Gastroesophageal sphincter (tissue), 4 donors: ENCODE data around the gene CDKN1B. TPM values are rescaled to one million over a fixed set of nuclear protein-coding genes. Genes with fewer than 3 reads are reported as not detected.

ENCODE experiments used
- ATAC-seq: fragments of 150-250 bp; one replicate; pipeline ENCODE4 v1.9.1; 2016; ENCODE audit warnings: mild to moderate bottlenecking, moderate library complexity
- H3K27ac ChIP-seq, 4 donors: fragments of 200-600 bp; sonication (generic) in 3 of 4; 1 replicate in 3 of 4; 2 replicates in 1 of 4; pipeline ENCODE4 v1.5.1; 2016 to 2019
- H3K27me3 ChIP-seq: fragments of 200-600 bp; sonication (generic); one replicate; pipeline ENCODE4 v1.5.1; 2019
- H3K36me3 ChIP-seq, 2 donors: fragments of 200-600 bp; sonication (generic); one replicate each; pipeline ENCODE4 v1.5.1; 2019; ENCODE audit warnings: control low read depth in 1 of 2
- H3K4me1 ChIP-seq, 3 donors: fragments of 200-600 bp; sonication (generic); 1 replicate in 2 of 3; 2 replicates in 1 of 3; pipeline ENCODE4 v1.5.1; 2016 to 2019; ENCODE audit warnings: control low read depth in 2 of 3
- H3K4me3 ChIP-seq, 2 donors: fragments of 200-600 bp; sonication (generic); one replicate each; pipeline ENCODE4 v1.5.1; 2019; ENCODE audit warnings: mild to moderate bottlenecking in 1 of 2, moderate library complexity in 1 of 2
- H3K9me3 ChIP-seq, 3 donors: fragments of 200-600 bp; sonication (generic); one replicate each; pipeline ENCODE4 v1.5.1; 2017 to 2019; ENCODE audit warnings: control low read depth in 2 of 3
- CTCF ChIP-seq, 4 experiments: fragments of 200-600 bp in 2 of 4; fragments of 450-650 bp in 2 of 4; sonication (generic) in 1 of 4; IDR thresholded peaks; one replicate each; pipeline ENCODE4 v1.5.1; 2017 to 2019; ENCODE audit warnings: antibody characterized with exemption in 4 of 4, mild to moderate bottlenecking in 2 of 4, moderate library complexity in 2 of 4
- EP300 ChIP-seq: sonication (generic); formaldehyde crosslinking; IDR thresholded peaks from one replicate; pipeline ENCODE4 v1.6.1; 2017; ENCODE audit warnings: antibody characterized with exemption, mild to moderate bottlenecking
- POLR2A ChIP-seq, 2 donors: fragments of 450-650 bp; IDR thresholded peaks; one replicate each; pipeline ENCODE4 v1.6.1; 2017; ENCODE audit warnings: antibody characterized with exemption in 2 of 2, mild to moderate bottlenecking in 2 of 2, moderate library complexity in 1 of 2
- POLR2AphosphoS5 ChIP-seq: sonication (generic); formaldehyde crosslinking; IDR thresholded peaks from one replicate; pipeline ENCODE4 v1.6.1; 2017; ENCODE audit warnings: antibody characterized with exemption
- WGBS, 2 donors: methylation state at CpG; one replicate each; pipeline ENCODE4 v1.1.5; 2018; ENCODE audit warnings: low coverage in 1 of 2; 5-methylcytosine and 5-hydroxymethylcytosine counted together
- total RNA-seq, 4 donors: library from RNA; depleted of rRNA; stranded (reverse); fragments of >200 nt; gene quantifications; one replicate each; pipeline ENCODE4 v1.1.0, GENCODE V29; 2016

CDKN1B gene
- total RNA-seq, 4 donors from 2014 or later, result 62.6 to 103 (median 73.0) TPM

GRCh38 chr12:12676605-12677004 is 40.6 kb upstream of the CDKN1B start:
- Histone ChIP-seq H3K4me1 (no peaks in the 10 kb centered on the region), H3K27ac (no peak overlapping the region), H3K9me3 (no peaks in the 10 kb centered on the region), H3K4me3 (no peak overlapping the region), H3K36me3 (no peaks in the 10 kb centered on the region), H3K27me3 (no peaks in the 10 kb centered on the region)
- ATAC-seq, result no peak
- TF ChIP-seq CTCF (IDR thresholded peaks at IDR 0.05) (no peak), EP300 (no peak), POLR2A (IDR thresholded peaks at IDR 0.05) (no peak)
- 10 to 25% methylated on average over 3 of the region's 3 CpGs for WGBS, 2 donors

GRCh38 chr12:12681061-12681765 is 36.0 kb upstream of the CDKN1B start:
- H3K27me3 ChIP-seq, result peaks cover 5% of the 10 kb centered on the region
- 79 to 92% methylated on average over 2 to 5 of the region's 5 CpGs for WGBS, 2 donors
- ATAC-seq, result no peak
- TF ChIP-seq CTCF (IDR thresholded peaks at IDR 0.05) (no peak), POLR2AphosphoS5 (no peak), POLR2A (IDR thresholded peaks at IDR 0.05) (no peak), EP300 (no peak)
- no peaks in the 10 kb centered on the region for H3K9me3 ChIP-seq
- no peak overlapping the region for H3K27ac ChIP-seq
- H3K4me3 ChIP-seq, result no peak overlapping the region
- H3K36me3 ChIP-seq, result no peaks in the 10 kb centered on the region
- H3K4me1 ChIP-seq, result peaks cover 0 to 5% (median 0%) of the 10 kb centered on the region in 3 donors

- no peak overlapping the region for H3K27ac ChIP-seq
Measured at GRCh38 chr12:12682284-12682683, 34.9 kb upstream of the CDKN1B start.

GRCh38 chr12:12683136-12683697 is 34.0 kb upstream of the CDKN1B start:
- no peak for ATAC-seq
- Histone ChIP-seq H3K9me3 (no peaks in the 10 kb centered on the region), H3K27me3 (peaks cover 5% of the 10 kb centered on the region), H3K36me3 (no peaks in the 10 kb centered on the region), H3K27ac (no peak overlapping the region), H3K4me1 (peaks cover 0 to 5% (median 0%) of the 10 kb centered on the region in 3 donors), H3K4me3 (no peak overlapping the region)
- WGBS, 2 donors, result 67 to 73% methylated on average over 4 of the region's 4 CpGs
- TF ChIP-seq CTCF (IDR thresholded peaks at IDR 0.05) (no peak), POLR2AphosphoS5 (no peak), EP300 (no peak), POLR2A (IDR thresholded peaks at IDR 0.05) (no peak)

More at GRCh38 chr12:12682284-12682683, 34.9 kb upstream of the CDKN1B start:
- Histone ChIP-seq H3K27me3 (peaks cover 5% of the 10 kb centered on the region), H3K9me3 (no peaks in the 10 kb centered on the region), H3K36me3 (no peaks in the 10 kb centered on the region), H3K4me3 (no peak overlapping the region), H3K4me1 (peaks cover 0 to 5% (median 0%) of the 10 kb centered on the region in 3 donors)
- TF ChIP-seq POLR2A (IDR thresholded peaks at IDR 0.05) (no peak), CTCF (IDR thresholded peaks at IDR 0.05) (no peak), POLR2AphosphoS5 (no peak), EP300 (no peak)
- ATAC-seq, result no peak

- 34 to 51% methylated on average over 2 to 3 of the region's 3 CpGs for WGBS, 2 donors
- peaks cover 5% of the 10 kb centered on the region for H3K27me3 ChIP-seq
- H3K27ac ChIP-seq, result no peak overlapping the region
- no peaks in the 10 kb centered on the region for H3K9me3 ChIP-seq
- no peaks in the 10 kb centered on the region for H3K36me3 ChIP-seq
- peaks cover 0 to 5% (median 0%) of the 10 kb centered on the region in 3 donors for H3K4me1 ChIP-seq
- TF ChIP-seq CTCF (IDR thresholded peaks at IDR 0.05) (no peak), POLR2AphosphoS5 (no peak), EP300 (no peak), POLR2A (IDR thresholded peaks at IDR 0.05) (no peak)
- ATAC-seq, result no peak
- no peak overlapping the region for H3K4me3 ChIP-seq
Measured at GRCh38 chr12:12683725-12684124, 33.4 kb upstream of the CDKN1B start.
